GM18507 (cell line): ENCODE data around the gene CACNA2D1.

Experiments used
- DNase-seq: peaks from one replicate; pipeline ENCODE4 v3.0.0; 2011; ENCODE audit warnings: low read depth; ENCODE audit not compliant: insufficient read length; ENCODE audit errors: extremely low spot score
- FAIRE-seq: peaks from 2 replicates; lab custom pipeline; 2011; peaks lifted over from hg19 to GRCh38; lab: Jason Lieb, UNC

CACNA2D1 gene

GRCh38 chr7:82443547-82444219 lies at the start of gene CACNA2D1:
CACNA2D1 (minus strand) TSS chr7:82443777.
- FAIRE-seq = no peak
- no peak for DNase-seq

DNA sequence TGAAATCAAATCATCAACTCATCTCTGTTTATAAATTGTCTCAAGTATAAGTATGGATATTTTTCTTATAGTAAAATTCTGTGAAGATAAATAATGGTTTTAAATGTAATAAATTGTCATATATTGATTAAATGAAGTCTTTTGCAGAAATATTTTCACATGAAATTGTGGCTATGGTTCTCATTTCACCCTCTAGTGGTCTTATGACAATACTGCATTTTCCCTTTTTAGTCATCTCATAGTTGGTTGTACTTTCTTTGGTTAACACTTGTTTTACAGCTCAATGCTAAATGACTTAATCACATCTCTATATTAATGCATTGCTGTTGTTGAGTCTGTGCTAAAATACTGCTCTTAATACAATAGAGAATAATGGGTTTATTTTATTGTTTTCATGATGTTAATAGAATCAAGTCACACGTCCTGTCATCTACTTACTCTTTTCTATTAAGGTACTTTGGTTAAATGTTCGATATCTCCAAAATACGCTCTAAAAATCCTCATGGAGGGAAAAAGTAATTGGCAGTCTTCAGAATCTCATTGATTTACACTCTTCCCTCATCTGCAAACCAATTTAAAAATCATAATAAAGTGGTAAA lies 38.0 kb upstream of the CACNA2D1 start:
- FAIRE-seq (no peak), DNase-seq (no peak)

DNA sequence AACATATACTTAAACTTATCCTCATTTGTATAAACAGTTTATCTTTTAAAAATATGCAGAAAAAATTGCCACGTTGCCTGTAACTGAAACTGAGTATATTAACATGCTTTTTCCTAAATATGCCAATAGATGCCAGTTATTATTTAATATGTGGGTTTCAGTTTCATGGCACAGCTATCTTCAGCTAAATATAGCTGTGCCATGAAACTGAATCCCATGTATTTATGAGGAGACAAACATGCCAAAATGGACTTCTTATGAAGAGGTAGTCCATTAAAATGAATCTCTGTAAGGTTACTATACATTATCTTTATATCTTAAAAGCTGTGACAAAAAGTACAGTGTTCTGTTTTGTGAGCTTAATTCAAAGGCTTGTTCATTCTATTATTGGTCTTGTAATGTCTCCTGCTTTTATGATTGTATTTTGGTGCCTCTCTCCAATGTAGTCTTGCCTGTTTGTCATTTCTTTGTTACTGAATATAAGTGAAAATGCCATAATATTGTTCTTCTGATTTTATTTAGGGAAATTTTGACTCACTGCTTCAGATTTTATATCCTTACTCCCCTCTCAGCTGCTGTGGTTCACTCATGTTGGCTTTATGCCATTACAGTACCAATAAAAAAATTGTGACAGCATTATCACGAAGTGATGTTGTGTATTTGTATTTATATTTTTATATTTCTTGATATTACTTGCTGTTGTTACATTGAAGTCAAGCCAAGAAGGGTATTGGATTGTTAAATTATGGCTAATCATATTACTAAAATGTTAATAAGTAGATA lies 34.3 kb upstream of the CACNA2D1 start:
- FAIRE-seq (no peak), DNase-seq (no peak)

DNA sequence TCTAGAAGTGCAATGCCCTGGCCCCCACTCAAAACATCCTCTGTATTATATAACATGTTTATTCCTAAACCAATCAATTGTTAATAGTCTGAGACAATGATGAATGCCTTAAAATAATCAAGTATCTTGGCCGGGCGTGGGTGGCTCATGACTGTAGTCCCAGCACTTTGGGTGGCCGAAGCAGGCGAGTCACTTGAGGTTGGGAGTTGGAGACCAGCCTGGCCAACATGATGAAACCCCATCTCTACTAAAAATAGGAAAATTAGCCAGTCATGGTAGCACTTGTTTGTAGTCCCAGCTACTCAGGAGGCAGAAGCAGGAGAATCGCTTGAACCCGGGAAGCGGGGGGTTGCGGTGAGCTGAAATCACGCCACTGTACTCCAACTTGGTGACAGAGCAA lies 29.4 kb upstream of the CACNA2D1 start:
- FAIRE-seq (no peak), DNase-seq (no peak)

GRCh38 chr7:82471351-82472020 lies 27.9 kb upstream of the CACNA2D1 start:
- FAIRE-seq (no peak), DNase-seq (no peak)

GRCh38 chr7:82469207-82469606 lies 25.6 kb upstream of the CACNA2D1 start:
- FAIRE-seq (no peak), DNase-seq (no peak)

DNA sequence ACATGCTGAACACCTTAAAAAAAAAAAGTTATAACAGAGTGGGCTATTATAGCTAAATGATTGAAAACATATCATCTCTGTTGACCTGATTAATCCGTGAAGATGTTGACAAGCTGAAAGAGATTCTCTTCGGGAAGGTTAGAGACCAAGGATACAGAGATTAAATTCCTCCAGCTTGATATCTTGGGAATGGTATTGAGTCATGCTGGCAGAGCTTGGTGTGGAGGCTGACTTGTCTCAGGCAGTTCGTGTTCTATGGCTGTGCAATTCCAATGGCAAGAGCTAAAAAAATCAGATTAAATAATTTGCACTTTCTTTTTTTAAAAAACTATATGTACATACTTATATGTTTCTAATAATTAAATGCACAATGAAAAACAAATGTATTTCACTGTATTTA lies 24.9 kb upstream of the CACNA2D1 start:
- no peak for DNase-seq
- FAIRE-seq = no peak

- FAIRE-seq = no peak
- no peak for DNase-seq
Measured at GRCh38 chr7:82467020-82467419, 23.4 kb upstream of the CACNA2D1 start.

- FAIRE-seq (no peak), DNase-seq (no peak)
Measured at GRCh38 chr7:82464372-82464771, 20.8 kb upstream of the CACNA2D1 start.

DNA sequence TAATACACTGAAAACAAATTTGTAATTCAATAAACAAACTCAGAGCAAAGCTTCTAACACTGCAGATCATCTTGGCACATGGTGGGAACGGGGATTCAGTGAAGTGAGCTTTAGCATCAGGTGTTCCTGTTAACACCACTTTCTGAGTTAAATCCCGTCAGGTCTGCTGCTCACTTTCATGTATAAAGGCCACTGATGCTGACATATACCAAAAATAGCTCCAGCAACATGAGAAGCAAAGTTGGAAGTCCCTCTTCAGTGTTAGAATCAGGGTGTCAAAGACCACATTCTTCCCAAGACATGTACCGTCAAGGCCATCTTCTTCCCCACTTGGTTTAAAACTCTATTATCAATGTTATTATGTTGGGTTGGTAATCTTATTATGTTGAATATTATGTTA lies 11.7 kb upstream of the CACNA2D1 start:
- DNase-seq (no peak), FAIRE-seq (no peak)

GRCh38 chr7:82450759-82451158 lies 7.2 kb upstream of the CACNA2D1 start:
- FAIRE-seq (no peak), DNase-seq (no peak)

- DNase-seq = no peak
- FAIRE-seq = no peak
Measured at GRCh38 chr7:82449910-82450309, 6.3 kb upstream of the CACNA2D1 start.

- FAIRE-seq = no peak
Measured at GRCh38 chr7:82446897-82447296, 3.3 kb upstream of the CACNA2D1 start.

DNA sequence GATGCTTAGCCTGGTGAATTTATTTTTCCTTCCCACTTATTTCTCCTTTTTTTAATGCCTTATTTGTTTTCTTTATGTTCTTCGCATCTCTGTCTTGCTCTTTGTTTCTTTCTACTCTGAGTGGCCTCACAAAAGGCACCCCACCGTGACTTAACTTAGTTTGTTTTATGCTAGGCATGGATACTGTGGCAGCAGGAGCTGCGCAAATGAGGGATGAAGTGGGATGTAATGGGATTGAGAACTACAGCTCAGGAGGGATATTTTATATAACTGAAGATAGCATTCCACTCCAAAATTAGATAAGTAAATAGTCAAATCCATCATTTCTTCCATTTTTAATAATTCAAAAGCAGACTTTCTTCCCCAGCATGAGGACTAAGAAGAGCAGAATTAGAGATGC lies 1.7 kb upstream of the CACNA2D1 start:
- no peak for FAIRE-seq
- DNase-seq = no peak

More at GRCh38 chr7:82446897-82447296, 3.3 kb upstream of the CACNA2D1 start:
- DNase-seq = no peak

- DNase-seq (no peak), FAIRE-seq (no peak)
Measured at GRCh38 chr7:82444220-82444909, 788 bp upstream of the CACNA2D1 start.

DNA sequence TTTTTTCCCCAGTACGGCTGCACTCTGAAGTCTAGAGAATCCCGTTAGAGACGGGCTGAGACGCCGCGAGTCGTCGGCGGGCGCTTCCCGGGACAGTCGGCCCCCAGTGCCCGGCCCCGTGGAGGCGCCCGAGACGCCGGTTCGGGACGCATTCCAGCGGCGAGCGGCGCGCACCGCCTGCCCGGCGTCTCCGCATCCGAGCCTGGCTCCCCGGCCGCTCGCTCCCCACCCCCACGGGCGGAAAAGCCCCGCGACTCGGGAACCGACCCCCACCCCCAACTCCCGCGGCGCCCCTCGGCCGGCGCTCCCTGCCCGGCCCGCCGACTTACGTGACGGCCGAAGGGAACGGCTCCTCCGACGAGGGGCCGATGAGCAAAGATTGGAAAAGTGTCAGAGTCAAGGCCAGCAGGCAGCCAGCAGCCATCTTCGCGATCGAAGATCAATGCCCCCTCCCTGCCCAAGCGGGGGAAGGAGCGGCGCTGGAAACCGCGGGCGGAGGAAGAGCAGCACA lies 486 bp downstream of the CACNA2D1 start:
- FAIRE-seq (no peak), DNase-seq (no peak)

DNA sequence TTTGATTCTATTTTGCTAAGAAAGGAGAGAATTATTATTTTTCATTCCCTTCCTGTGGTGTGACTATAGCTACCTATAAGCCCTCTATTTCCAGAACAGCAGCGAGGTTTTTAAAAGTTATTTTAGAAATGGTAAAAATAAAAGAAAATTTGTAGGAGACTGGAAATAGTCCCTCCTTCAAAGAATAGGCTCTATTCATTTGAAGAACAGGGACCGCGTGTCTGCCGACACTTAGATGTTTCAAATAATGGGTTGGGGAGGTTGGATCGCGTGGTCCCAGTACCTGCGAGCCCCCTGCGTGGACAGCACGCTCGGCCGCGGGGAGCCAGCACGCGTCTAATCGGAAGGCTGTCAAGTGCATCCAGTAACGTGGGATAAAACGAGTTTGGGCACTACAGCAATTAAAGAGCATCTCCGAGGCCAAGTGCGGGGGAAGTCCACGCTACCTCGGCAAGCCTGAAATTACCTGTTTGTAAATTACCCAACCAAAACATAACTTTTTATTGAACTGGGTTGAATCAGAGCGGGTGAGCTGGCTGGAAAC lies 1.0 kb downstream of the CACNA2D1 start:
- FAIRE-seq (no peak), DNase-seq (no peak)

DNA sequence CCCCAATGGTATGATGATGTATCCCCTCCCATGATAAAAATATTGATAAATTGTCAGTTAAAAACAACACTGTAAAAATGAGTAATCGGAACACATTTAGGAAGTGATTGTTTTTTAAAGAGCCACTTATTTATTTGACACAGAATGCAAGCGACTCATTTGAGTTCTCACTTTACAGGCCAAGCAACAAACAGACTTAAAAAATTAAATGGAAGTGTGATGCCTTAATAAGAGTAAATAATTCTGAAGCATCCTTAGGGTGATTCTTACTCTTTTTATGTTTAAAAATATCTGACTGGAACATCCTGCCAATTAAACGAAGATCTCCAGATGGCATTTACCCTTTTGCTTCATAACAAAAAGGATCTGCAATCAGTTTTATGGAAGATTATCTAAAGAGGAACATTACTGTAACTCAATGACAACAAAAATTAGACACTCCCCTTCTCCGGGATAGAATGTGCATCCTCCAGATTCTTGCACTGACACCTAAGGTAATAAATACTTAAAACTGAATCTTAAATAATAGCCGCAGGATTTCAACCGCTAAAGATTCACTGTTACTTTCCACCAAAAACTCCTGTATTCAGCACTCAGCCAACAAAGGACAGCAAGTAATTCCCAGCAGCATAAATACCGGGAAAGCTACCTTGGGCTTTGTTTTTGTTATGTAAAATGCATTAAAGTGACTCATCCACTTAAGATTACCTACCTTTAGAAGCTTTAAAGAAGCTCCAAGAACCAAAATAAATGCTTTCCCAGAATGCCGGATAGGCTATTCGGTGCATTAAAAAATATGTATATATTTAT lies 1.7 kb downstream of the CACNA2D1 start:
- FAIRE-seq (no peak), DNase-seq (no peak)
